Activated T-cell treated with anti-CD3 and anti-CD28 coated beads, Interleukin-2, amount 50 U/mL, for 72 hours (primary cell): ENCODE data around the gene DIS3L2. TPM values are rescaled to one million over a fixed set of nuclear protein-coding genes. Genes with fewer than 3 reads are reported as not detected.

ENCODE experiments used
- ATAC-seq, 2 donors: fragments of 150-1000 bp; cut with Tn5 transposase; replicated peaks in 1 of 2; 2 replicates each; pipeline ENCODE4 v1.10.0; 2021; ENCODE audit warnings: moderate library complexity in 2 of 2, mild to moderate bottlenecking in 1 of 2
- DNase-seq, 2 donors: peaks; one replicate each; pipeline ENCODE4 v3.0.0; 2021 to 2022; ENCODE audit warnings: mixed read lengths in 1 of 2
- H3K27ac Mint-ChIP-seq: one replicate; pipeline ENCODE4 v1.8.0; 2022; ENCODE audit warnings: mild to moderate bottlenecking, moderate library complexity, mixed read lengths
- H3K27me3 Mint-ChIP-seq: one replicate; pipeline ENCODE4 v1.8.0; 2022; ENCODE audit warnings: low read depth, mixed read lengths
- H3K36me3 Mint-ChIP-seq, 2 donors: one replicate each; pipeline ENCODE4 v1.8.0; 2022; ENCODE audit warnings: mixed read lengths in 2 of 2, mild to moderate bottlenecking in 1 of 2; ENCODE audit not compliant: insufficient read depth in 2 of 2
- H3K4me1 Mint-ChIP-seq: one replicate; pipeline ENCODE4 v1.8.0; 2022; ENCODE audit warnings: low read depth, mixed read lengths
- H3K4me3 Mint-ChIP-seq, 2 donors: one replicate each; pipeline ENCODE4 v1.8.0; 2022; ENCODE audit warnings: mild to moderate bottlenecking in 2 of 2, mixed read lengths in 2 of 2, moderate library complexity in 2 of 2
- H3K9me3 Mint-ChIP-seq, 2 donors: one replicate each; pipeline ENCODE4 v1.8.0; 2022; ENCODE audit warnings: mixed read lengths in 2 of 2
- total RNA-seq, 2 donors: library from RNA; stranded (reverse); gene quantifications; one replicate each; pipeline ENCODE4 v1.2.3, GENCODE V29; 2022

The DIS3L2 gene
- total RNA-seq, 2 donors from 2014 or later: 28.8 to 38.3 TPM

GRCh38 chr2:232075859-232076258, 114.3 kb downstream of the DIS3L2 start:
- Mint-ChIP-seq H3K4me1 (peaks cover 14% of the 10 kb centered on the region), H3K27me3 (no peaks in the 10 kb centered on the region), H3K36me3 (peaks cover 0 to 2% of the 10 kb centered on the region in 2 donors), H3K27ac (peak overlapping the region; percentile 0), H3K4me3 (no peak overlapping the region), H3K9me3 (peaks cover 0 to 4% of the 10 kb centered on the region in 2 donors)
- ATAC-seq: peak in 1 of 2 donors; percentile 49
- DNase-seq: no peak

GRCh38 chr2:232076272-232076671, 114.8 kb downstream of the DIS3L2 start:
- peaks cover 0 to 2% of the 10 kb centered on the region in 2 donors for H3K36me3 Mint-ChIP-seq
- ATAC-seq: no peak

GRCh38 chr2:232076736-232077135, 115.2 kb downstream of the DIS3L2 start:
- no peak overlapping the region for H3K27ac Mint-ChIP-seq
- H3K27me3 Mint-ChIP-seq: no peaks in the 10 kb centered on the region

More at GRCh38 chr2:232076272-232076671, 114.8 kb downstream of the DIS3L2 start:
- peaks cover 2 to 4% of the 10 kb centered on the region in 2 donors for H3K9me3 Mint-ChIP-seq
- no peak overlapping the region for H3K4me3 Mint-ChIP-seq
- no peaks in the 10 kb centered on the region for H3K27me3 Mint-ChIP-seq
- no peak for DNase-seq
- H3K27ac Mint-ChIP-seq: peak overlapping the region; percentile 0
- H3K4me1 Mint-ChIP-seq: peaks cover 12% of the 10 kb centered on the region

GRCh38 chr2:232085164-232085563, 123.7 kb downstream of the DIS3L2 start:
- H3K36me3 Mint-ChIP-seq: peaks cover 3 to 8% of the 10 kb centered on the region in 2 donors
- H3K4me1 Mint-ChIP-seq: no peaks in the 10 kb centered on the region
- H3K4me3 Mint-ChIP-seq: no peak overlapping the region
- H3K9me3 Mint-ChIP-seq: peaks cover 3 to 5% of the 10 kb centered on the region in 2 donors
- H3K27ac Mint-ChIP-seq: no peak overlapping the region
- DNase-seq: no peak
- no peaks in the 10 kb centered on the region for H3K27me3 Mint-ChIP-seq
- ATAC-seq: no peak

More at GRCh38 chr2:232076736-232077135, 115.2 kb downstream of the DIS3L2 start:
- DNase-seq: no peak
- Mint-ChIP-seq H3K4me3 (no peak overlapping the region), H3K9me3 (peaks cover 2 to 4% of the 10 kb centered on the region in 2 donors), H3K4me1 (peaks cover 7% of the 10 kb centered on the region), H3K36me3 (peaks cover 0 to 2% of the 10 kb centered on the region in 2 donors)
- ATAC-seq: no peak

- Mint-ChIP-seq H3K4me3 (no peak overlapping the region), H3K4me1 (no peaks in the 10 kb centered on the region), H3K9me3 (peaks cover 2 to 5% of the 10 kb centered on the region in 2 donors), H3K36me3 (peaks cover 3 to 8% of the 10 kb centered on the region in 2 donors), H3K27ac (no peak overlapping the region), H3K27me3 (no peaks in the 10 kb centered on the region)
- ATAC-seq (no peak), DNase-seq (no peak)
These were observed 124.4 kb downstream of the DIS3L2 start for GRCh38 chr2:232085826-232086425.

- no peak overlapping the region for H3K4me3 Mint-ChIP-seq
- ATAC-seq: no peak
- H3K9me3 Mint-ChIP-seq: no peaks in the 10 kb centered on the region
These were observed 127.3 kb downstream of the DIS3L2 start for GRCh38 chr2:232088771-232089170.

GRCh38 chr2:232094201-232094600, 132.7 kb downstream of the DIS3L2 start:
- no peaks in the 10 kb centered on the region for H3K4me1 Mint-ChIP-seq
- H3K27ac Mint-ChIP-seq: no peak overlapping the region
- DNase-seq: no peak
- no peak overlapping the region for H3K4me3 Mint-ChIP-seq
- H3K27me3 Mint-ChIP-seq: no peaks in the 10 kb centered on the region
- H3K36me3 Mint-ChIP-seq: peaks cover 15 to 38% of the 10 kb centered on the region in 2 donors
- peaks cover 5 to 16% of the 10 kb centered on the region in 2 donors for H3K9me3 Mint-ChIP-seq
- ATAC-seq: no peak

More at GRCh38 chr2:232088771-232089170, 127.3 kb downstream of the DIS3L2 start:
- no peak for DNase-seq
- Mint-ChIP-seq H3K4me1 (no peaks in the 10 kb centered on the region), H3K36me3 (peaks cover 0 to 2% of the 10 kb centered on the region in 2 donors), H3K27me3 (no peaks in the 10 kb centered on the region), H3K27ac (no peak overlapping the region)

GRCh38 chr2:232094883-232095282, 133.4 kb downstream of the DIS3L2 start:
- Mint-ChIP-seq H3K27me3 (no peaks in the 10 kb centered on the region), H3K9me3 (peaks cover 5 to 16% of the 10 kb centered on the region in 2 donors), H3K4me1 (no peaks in the 10 kb centered on the region), H3K36me3 (peaks cover 15 to 38% of the 10 kb centered on the region in 2 donors), H3K4me3 (no peak overlapping the region), H3K27ac (peak overlapping the region; percentile 59)
- DNase-seq: no peak
- ATAC-seq: no peak

- no peaks in the 10 kb centered on the region for H3K4me1 Mint-ChIP-seq
- no peak overlapping the region for H3K27ac Mint-ChIP-seq
- H3K27me3 Mint-ChIP-seq: no peaks in the 10 kb centered on the region
- no peak for ATAC-seq
- H3K4me3 Mint-ChIP-seq: no peak overlapping the region
- H3K36me3 Mint-ChIP-seq: peaks cover 15 to 40% of the 10 kb centered on the region in 2 donors
- H3K9me3 Mint-ChIP-seq: peaks cover 5 to 16% of the 10 kb centered on the region in 2 donors
- no peak for DNase-seq
These were observed 135.7 kb downstream of the DIS3L2 start for GRCh38 chr2:232097260-232097659.

- Mint-ChIP-seq H3K27me3 (no peaks in the 10 kb centered on the region), H3K36me3 (peaks cover 15 to 40% of the 10 kb centered on the region in 2 donors)
- no peak for ATAC-seq
These were observed 136.2 kb downstream of the DIS3L2 start for GRCh38 chr2:232097758-232098157.

GRCh38 chr2:232102380-232102779, 140.9 kb downstream of the DIS3L2 start:
- ATAC-seq (no peak), DNase-seq (no peak)
- Mint-ChIP-seq H3K9me3 (peaks cover 0 to 2% of the 10 kb centered on the region in 2 donors), H3K27me3 (no peaks in the 10 kb centered on the region), H3K36me3 (peaks cover 3 to 9% of the 10 kb centered on the region in 2 donors), H3K4me1 (no peaks in the 10 kb centered on the region), H3K4me3 (no peak overlapping the region), H3K27ac (no peak overlapping the region)

More at GRCh38 chr2:232097758-232098157, 136.2 kb downstream of the DIS3L2 start:
- H3K4me3 Mint-ChIP-seq: no peak overlapping the region
- H3K27ac Mint-ChIP-seq: no peak overlapping the region
- H3K9me3 Mint-ChIP-seq: peaks cover 5 to 16% of the 10 kb centered on the region in 2 donors
- DNase-seq: no peak
- no peaks in the 10 kb centered on the region for H3K4me1 Mint-ChIP-seq

- Mint-ChIP-seq H3K4me3 (no peak overlapping the region), H3K27ac (no peak overlapping the region), H3K36me3 (peaks cover 0 to 4% of the 10 kb centered on the region in 2 donors), H3K9me3 (no peaks in the 10 kb centered on the region), H3K27me3 (no peaks in the 10 kb centered on the region), H3K4me1 (no peaks in the 10 kb centered on the region)
- ATAC-seq (no peak), DNase-seq (no peak)
These were observed 141.7 kb downstream of the DIS3L2 start for GRCh38 chr2:232103140-232103737.

GRCh38 chr2:232104076-232104646, 142.6 kb downstream of the DIS3L2 start:
- peaks cover 0 to 2% of the 10 kb centered on the region in 2 donors for H3K36me3 Mint-ChIP-seq
- no peaks in the 10 kb centered on the region for H3K4me1 Mint-ChIP-seq
- no peaks in the 10 kb centered on the region for H3K9me3 Mint-ChIP-seq
- H3K27me3 Mint-ChIP-seq: no peaks in the 10 kb centered on the region
- H3K4me3 Mint-ChIP-seq: no peak overlapping the region
- DNase-seq (no peak), ATAC-seq (no peak)
- H3K27ac Mint-ChIP-seq: no peak overlapping the region
